HepG2 (cell line): ENCODE results near the gene ST13. TPM values are rescaled to one million over a fixed set of nuclear protein-coding genes. Genes with fewer than 3 reads are reported as not detected.
A peak's percentile ranks its signal among the peaks of the same experiment; 100 is the strongest.

Experiments used
- DNMT3B ChIP-seq: conservative IDR thresholded peaks from 2 replicates; pipeline ENCODE4 v1.6.1; 2016; ENCODE audit warnings: missing biosample characterization, control low read depth
- NFYB ChIP-seq: sonication (generic); formaldehyde crosslinking; IDR thresholded peaks from 2 replicates; pipeline ENCODE4 v1.4.0; 2020; ENCODE audit warnings: missing genetic modification reagents
- ONECUT2 ChIP-seq: sonication (generic); formaldehyde crosslinking; IDR thresholded peaks from 2 replicates; pipeline ENCODE4 v1.4.0; 2020; ENCODE audit warnings: missing genetic modification reagents
- TBP ChIP-seq: sonication (generic); formaldehyde crosslinking; IDR thresholded peaks from 2 replicates; pipeline ENCODE4 v1.5.0; 2020; ENCODE audit warnings: missing genetic modification reagents
- TCF7L2 ChIP-seq: IDR thresholded peaks from 2 replicates; pipeline ENCODE4 v1.6.1; 2011; ENCODE audit warnings: mild to moderate bottlenecking, low read depth, low read length, moderate library complexity
- ZFAT ChIP-seq: sonication (generic); formaldehyde crosslinking; conservative IDR thresholded peaks from 2 replicates; pipeline ENCODE4 v1.8.1; 2023; ENCODE audit warnings: missing genetic modification reagents, inconsistent platforms
- ZNF138 ChIP-seq: sonication (generic); formaldehyde crosslinking; IDR thresholded peaks from 2 replicates; pipeline ENCODE4 v1.5.0; 2020; ENCODE audit warnings: mild to moderate bottlenecking, low read depth, missing genetic modification reagents
- ZNF546 ChIP-seq: sonication (generic); formaldehyde crosslinking; conservative IDR thresholded peaks from 2 replicates; pipeline ENCODE4 v1.8.1; 2023; ENCODE audit warnings: mild to moderate bottlenecking, missing genetic modification reagents
- ZNF678 ChIP-seq: sonication (generic); formaldehyde crosslinking; IDR thresholded peaks from 2 replicates; pipeline ENCODE4 v1.4.0; 2020; ENCODE audit warnings: mild to moderate bottlenecking, missing genetic modification reagents
- ZNF75D ChIP-seq: sonication (generic); formaldehyde crosslinking; IDR thresholded peaks from 2 replicates; pipeline ENCODE4 v1.8.1; 2023; ENCODE audit warnings: missing genetic modification reagents, mild to moderate bottlenecking, borderline replicate concordance
- ZNF766 ChIP-seq: sonication (generic); formaldehyde crosslinking; IDR thresholded peaks from 2 replicates; pipeline ENCODE4 v1.5.0; 2020; ENCODE audit warnings: missing genetic modification reagents, borderline replicate concordance
- polyA plus RNA-seq, 8 experiments: library from polyadenylated mRNA; depleted of rRNA in 3 of 8; stranded (reverse) in 7 of 8; unstranded in 1 of 8; fragments of >200 nt; fragmentation: Illumina TruSeq in 4 of 8; extraction: Trizol in 4 of 8; gene quantifications; 2 replicates each; pipeline versions ENCODE4 v1.2.1 to v1.2.3, GENCODE V29; 2011 to 2016; ENCODE audit warnings: low read depth in 4 of 8, missing spikeins in 1 of 8, mixed read lengths in 1 of 8; ENCODE audit not compliant: insufficient read depth in 1 of 8
- total RNA-seq, 5 experiments: library from RNA; depleted of rRNA; stranded (reverse); fragments of >200 nt; fragmentation: Illumina TruSeq; extraction: Trizol; gene quantifications; 2 replicates each; pipeline ENCODE4 v1.2.3, GENCODE V29; 2016; ENCODE audit warnings: low read depth in 1 of 5
- TF ChIP-seq, protein P1 (sequence below): sonication (generic); formaldehyde crosslinking; IDR thresholded peaks from 2 replicates; pipeline ENCODE4 v1.5.1; 2020; ENCODE audit warnings: mild to moderate bottlenecking, missing genetic modification reagents, borderline replicate concordance
- TF ChIP-seq, protein P2 (sequence below): sonication (generic); formaldehyde crosslinking; IDR thresholded peaks from 2 replicates; pipeline ENCODE4 v1.4.0; 2020; ENCODE audit warnings: mild to moderate bottlenecking, missing genetic modification reagents, borderline replicate concordance
- TF ChIP-seq, protein P3 (sequence below): sonication (generic); formaldehyde crosslinking; IDR thresholded peaks from 2 replicates; pipeline ENCODE4 v1.4.0; 2020; ENCODE audit warnings: missing genetic modification reagents

Gene ST13
- total and polyA plus RNA-seq, 2 of the 13 experiments (the other 11 are each of a cell fraction or from before 2014, with no cell fraction given): 110 to 274 TPM

DNA sequence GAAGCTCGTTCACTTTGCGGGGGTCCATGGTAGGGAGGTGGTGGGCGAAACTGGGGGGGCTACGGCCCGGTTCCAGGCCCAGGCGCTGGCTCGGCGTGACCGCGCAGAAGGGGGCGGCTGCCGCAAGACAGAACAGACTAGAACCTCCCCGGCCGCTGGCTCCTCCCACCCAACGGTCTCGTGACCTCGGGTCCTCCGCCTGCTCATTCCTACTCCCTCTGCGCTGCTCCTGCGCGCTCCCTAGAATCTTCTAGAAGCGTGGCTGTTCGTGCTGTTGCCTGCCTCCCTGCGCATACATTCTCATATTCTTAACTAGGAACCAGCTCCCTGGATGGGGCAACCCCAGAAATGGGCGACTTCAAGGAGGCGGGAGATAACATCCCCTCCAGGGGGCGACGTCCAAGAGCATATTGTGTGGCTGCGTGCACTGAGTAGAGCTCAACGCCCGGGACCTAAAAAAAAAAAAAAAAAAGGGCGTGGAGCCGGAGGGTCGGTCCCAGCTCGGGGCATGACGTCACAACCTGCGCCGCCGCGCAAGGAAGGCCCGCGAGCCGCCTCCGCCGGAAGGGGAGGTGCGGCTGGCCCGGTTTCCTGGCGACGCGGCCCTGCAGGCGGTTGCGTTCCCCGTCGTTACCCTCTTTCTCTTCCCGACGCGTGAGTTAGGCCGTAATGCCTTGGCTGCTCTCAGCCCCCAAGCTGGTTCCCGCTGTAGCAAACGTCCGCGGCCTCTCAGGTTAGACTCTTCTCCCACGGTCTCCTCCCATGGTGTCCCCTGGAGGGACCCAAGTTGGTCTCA lies at the start of gene ST13, which contains the start of gene XPNPEP3 (continued):
- TF ChIP-seq, protein P1, sequence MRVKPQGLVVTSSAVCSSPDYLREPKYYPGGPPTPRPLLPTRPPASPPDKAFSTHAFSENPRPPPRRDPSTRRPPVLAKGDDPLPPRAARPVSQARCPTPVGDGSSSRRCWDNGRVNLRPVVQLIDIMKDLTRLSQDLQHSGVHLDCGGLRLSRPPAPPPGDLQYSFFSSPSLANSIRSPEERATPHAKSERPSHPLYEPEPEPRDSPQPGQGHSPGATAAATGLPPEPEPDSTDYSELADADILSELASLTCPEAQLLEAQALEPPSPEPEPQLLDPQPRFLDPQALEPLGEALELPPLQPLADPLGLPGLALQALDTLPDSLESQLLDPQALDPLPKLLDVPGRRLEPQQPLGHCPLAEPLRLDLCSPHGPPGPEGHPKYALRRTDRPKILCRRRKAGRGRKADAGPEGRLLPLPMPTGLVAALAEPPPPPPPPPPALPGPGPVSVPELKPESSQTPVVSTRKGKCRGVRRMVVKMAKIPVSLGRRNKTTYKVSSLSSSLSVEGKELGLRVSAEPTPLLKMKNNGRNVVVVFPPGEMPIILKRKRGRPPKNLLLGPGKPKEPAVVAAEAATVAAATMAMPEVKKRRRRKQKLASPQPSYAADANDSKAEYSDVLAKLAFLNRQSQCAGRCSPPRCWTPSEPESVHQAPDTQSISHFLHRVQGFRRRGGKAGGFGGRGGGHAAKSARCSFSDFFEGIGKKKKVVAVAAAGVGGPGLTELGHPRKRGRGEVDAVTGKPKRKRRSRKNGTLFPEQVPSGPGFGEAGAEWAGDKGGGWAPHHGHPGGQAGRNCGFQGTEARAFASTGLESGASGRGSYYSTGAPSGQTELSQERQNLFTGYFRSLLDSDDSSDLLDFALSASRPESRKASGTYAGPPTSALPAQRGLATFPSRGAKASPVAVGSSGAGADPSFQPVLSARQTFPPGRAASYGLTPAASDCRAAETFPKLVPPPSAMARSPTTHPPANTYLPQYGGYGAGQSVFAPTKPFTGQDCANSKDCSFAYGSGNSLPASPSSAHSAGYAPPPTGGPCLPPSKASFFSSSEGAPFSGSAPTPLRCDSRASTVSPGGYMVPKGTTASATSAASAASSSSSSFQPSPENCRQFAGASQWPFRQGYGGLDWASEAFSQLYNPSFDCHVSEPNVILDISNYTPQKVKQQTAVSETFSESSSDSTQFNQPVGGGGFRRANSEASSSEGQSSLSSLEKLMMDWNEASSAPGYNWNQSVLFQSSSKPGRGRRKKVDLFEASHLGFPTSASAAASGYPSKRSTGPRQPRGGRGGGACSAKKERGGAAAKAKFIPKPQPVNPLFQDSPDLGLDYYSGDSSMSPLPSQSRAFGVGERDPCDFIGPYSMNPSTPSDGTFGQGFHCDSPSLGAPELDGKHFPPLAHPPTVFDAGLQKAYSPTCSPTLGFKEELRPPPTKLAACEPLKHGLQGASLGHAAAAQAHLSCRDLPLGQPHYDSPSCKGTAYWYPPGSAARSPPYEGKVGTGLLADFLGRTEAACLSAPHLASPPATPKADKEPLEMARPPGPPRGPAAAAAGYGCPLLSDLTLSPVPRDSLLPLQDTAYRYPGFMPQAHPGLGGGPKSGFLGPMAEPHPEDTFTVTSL (CRISPR knock-in tag): peak; percentile 24
- TF ChIP-seq, protein P2, sequence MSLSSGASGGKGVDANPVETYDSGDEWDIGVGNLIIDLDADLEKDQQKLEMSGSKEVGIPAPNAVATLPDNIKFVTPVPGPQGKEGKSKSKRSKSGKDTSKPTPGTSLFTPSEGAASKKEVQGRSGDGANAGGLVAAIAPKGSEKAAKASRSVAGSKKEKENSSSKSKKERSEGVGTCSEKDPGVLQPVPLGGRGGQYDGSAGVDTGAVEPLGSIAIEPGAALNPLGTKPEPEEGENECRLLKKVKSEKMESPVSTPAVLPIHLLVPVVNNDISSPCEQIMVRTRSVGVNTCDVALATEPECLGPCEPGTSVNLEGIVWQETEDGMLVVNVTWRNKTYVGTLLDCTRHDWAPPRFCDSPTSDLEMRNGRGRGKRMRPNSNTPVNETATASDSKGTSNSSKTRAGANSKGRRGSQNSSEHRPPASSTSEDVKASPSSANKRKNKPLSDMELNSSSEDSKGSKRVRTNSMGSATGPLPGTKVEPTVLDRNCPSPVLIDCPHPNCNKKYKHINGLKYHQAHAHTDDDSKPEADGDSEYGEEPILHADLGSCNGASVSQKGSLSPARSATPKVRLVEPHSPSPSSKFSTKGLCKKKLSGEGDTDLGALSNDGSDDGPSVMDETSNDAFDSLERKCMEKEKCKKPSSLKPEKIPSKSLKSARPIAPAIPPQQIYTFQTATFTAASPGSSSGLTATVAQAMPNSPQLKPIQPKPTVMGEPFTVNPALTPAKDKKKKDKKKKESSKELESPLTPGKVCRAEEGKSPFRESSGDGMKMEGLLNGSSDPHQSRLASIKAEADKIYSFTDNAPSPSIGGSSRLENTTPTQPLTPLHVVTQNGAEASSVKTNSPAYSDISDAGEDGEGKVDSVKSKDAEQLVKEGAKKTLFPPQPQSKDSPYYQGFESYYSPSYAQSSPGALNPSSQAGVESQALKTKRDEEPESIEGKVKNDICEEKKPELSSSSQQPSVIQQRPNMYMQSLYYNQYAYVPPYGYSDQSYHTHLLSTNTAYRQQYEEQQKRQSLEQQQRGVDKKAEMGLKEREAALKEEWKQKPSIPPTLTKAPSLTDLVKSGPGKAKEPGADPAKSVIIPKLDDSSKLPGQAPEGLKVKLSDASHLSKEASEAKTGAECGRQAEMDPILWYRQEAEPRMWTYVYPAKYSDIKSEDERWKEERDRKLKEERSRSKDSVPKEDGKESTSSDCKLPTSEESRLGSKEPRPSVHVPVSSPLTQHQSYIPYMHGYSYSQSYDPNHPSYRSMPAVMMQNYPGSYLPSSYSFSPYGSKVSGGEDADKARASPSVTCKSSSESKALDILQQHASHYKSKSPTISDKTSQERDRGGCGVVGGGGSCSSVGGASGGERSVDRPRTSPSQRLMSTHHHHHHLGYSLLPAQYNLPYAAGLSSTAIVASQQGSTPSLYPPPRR (CRISPR knock-in tag): peak; percentile 52; the same call in 1 of the 2 replicates
- peak; percentile 52 for TF ChIP-seq ZNF678 (CRISPR knock-in tag)
- TF ChIP-seq ZNF546 (CRISPR knock-in tag): no peak; the same call in 1 of the 2 replicates
- TF ChIP-seq ONECUT2 (CRISPR knock-in tag): peak; percentile 5; the same call in 1 of the 2 replicates
- TF ChIP-seq, protein P3, sequence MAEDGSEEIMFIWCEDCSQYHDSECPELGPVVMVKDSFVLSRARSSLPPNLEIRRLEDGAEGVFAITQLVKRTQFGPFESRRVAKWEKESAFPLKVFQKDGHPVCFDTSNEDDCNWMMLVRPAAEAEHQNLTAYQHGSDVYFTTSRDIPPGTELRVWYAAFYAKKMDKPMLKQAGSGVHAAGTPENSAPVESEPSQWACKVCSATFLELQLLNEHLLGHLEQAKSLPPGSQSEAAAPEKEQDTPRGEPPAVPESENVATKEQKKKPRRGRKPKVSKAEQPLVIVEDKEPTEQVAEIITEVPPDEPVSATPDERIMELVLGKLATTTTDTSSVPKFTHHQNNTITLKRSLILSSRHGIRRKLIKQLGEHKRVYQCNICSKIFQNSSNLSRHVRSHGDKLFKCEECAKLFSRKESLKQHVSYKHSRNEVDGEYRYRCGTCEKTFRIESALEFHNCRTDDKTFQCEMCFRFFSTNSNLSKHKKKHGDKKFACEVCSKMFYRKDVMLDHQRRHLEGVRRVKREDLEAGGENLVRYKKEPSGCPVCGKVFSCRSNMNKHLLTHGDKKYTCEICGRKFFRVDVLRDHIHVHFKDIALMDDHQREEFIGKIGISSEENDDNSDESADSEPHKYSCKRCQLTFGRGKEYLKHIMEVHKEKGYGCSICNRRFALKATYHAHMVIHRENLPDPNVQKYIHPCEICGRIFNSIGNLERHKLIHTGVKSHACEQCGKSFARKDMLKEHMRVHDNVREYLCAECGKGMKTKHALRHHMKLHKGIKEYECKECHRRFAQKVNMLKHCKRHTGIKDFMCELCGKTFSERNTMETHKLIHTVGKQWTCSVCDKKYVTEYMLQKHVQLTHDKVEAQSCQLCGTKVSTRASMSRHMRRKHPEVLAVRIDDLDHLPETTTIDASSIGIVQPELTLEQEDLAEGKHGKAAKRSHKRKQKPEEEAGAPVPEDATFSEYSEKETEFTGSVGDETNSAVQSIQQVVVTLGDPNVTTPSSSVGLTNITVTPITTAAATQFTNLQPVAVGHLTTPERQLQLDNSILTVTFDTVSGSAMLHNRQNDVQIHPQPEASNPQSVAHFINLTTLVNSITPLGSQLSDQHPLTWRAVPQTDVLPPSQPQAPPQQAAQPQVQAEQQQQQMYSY: no peak
- no peak for TF ChIP-seq ZNF75D (CRISPR knock-in tag)
- TF ChIP-seq ZNF138: no peak
- 0 out of 2 replicates have a peak, but pooled peaks have one; percentile 47 for TF ChIP-seq ZFAT
- no peak for TF ChIP-seq TCF7L2
- peak; percentile 28; the same call in 1 of the 2 replicates for TF ChIP-seq DNMT3B (CRISPR knock-in tag)
- TF ChIP-seq NFYB (CRISPR knock-in tag): peak; percentile 24; the same call in 1 of the 2 replicates
- 0 out of 2 replicates have a peak, but pooled peaks have one; percentile 16 for TF ChIP-seq TBP
- TF ChIP-seq ZNF766: 0 out of 2 replicates have a peak, but pooled peaks have one; percentile 41
